CD4-positive, alpha-beta T cell treated with Interleukin-6 for 4 hours (primary cell): ENCODE data around the gene CCDC7.
"Not testable (repeated sequence)": the region's sequence is repeated elsewhere in the genome, so short reads cannot be mapped to it uniquely, and the experiment has no call there.

ENCODE experiments used
- DNase-seq: peaks from one replicate; pipeline ENCODE4 v3.0.0-alpha.2; 2020; ENCODE audit warnings: mixed read lengths

The CCDC7 gene

GRCh38 chr10:32890444-32890843 is 444.5 kb downstream of the CCDC7 start:
- no peak for DNase-seq

GRCh38 chr10:32891261-32891660 is 445.3 kb downstream of the CCDC7 start:
- no peak for DNase-seq

GRCh38 chr10:32893434-32893833 is 447.5 kb downstream of the CCDC7 start:
- no peak for DNase-seq

GRCh38 chr10:32893916-32894664 is 448.1 kb downstream of the CCDC7 start:
- DNase-seq: no peak

- not testable (repeated sequence) for DNase-seq
These were observed 449.4 kb downstream of the CCDC7 start for GRCh38 chr10:32895200-32895968.

GRCh38 chr10:32901815-32902214 is 455.9 kb downstream of the CCDC7 start:
- no peak for DNase-seq

GRCh38 chr10:32905466-32905865 is 459.5 kb downstream of the CCDC7 start:
- DNase-seq: no peak

- no peak for DNase-seq
These were observed 460.7 kb downstream of the CCDC7 start for GRCh38 chr10:32906595-32906994.

- DNase-seq: no peak
These were observed 463.5 kb downstream of the CCDC7 start for GRCh38 chr10:32909456-32909855.

GRCh38 chr10:32909970-32910369 is 464.0 kb downstream of the CCDC7 start:
- DNase-seq: not testable (repeated sequence)

GRCh38 chr10:32911285-32912016 is 465.5 kb downstream of the CCDC7 start:
- DNase-seq: no peak

GRCh38 chr10:32917817-32918216 is 471.9 kb downstream of the CCDC7 start:
- DNase-seq: not testable (repeated sequence)

GRCh38 chr10:32922170-32922569 is 476.2 kb downstream of the CCDC7 start:
- no peak for DNase-seq

GRCh38 chr10:32923134-32923533 is 477.2 kb downstream of the CCDC7 start:
- no peak for DNase-seq

- no peak for DNase-seq
These were observed 477.9 kb downstream of the CCDC7 start for GRCh38 chr10:32923849-32924248.
